Ovary (tissue), 3 donors: Measurements from ENCODE around the gene ANKMY1.

ENCODE experiments used
- CTCF ChIP-seq, 3 donors: fragments of 450-650 bp in 2 of 3; fragments of 200-600 bp in 1 of 3; IDR thresholded peaks; one replicate each; pipeline versions ENCODE4 v1.5.1 to v1.8.0; 2016 to 2022; ENCODE audit warnings: antibody characterized with exemption in 3 of 3, mild to moderate bottlenecking in 1 of 3
- EP300 ChIP-seq: sonication (generic); formaldehyde crosslinking; IDR thresholded peaks from one replicate; pipeline ENCODE4 v1.6.1; 2017; ENCODE audit warnings: antibody characterized with exemption
- POLR2A ChIP-seq: fragments of 450-650 bp; IDR thresholded peaks from one replicate; pipeline ENCODE4 v1.6.1; 2017; ENCODE audit warnings: antibody characterized with exemption, mild to moderate bottlenecking, moderate library complexity
- donor health status: DM: no; HTN: no; CAD: no.

- TF ChIP-seq CTCF (IDR thresholded peaks at IDR 0.05) (no peak), POLR2A (no peak), EP300 (no peak)
Observed at GRCh38 chr2:240466579-240467148, 91.1 kb downstream of the ANKMY1 start.
